ENCODE results near the gene RPEL1.
"Not testable (repeated sequence)": the region's sequence is repeated elsewhere in the genome, so short reads cannot be mapped to it uniquely, and the experiment has no call there.

Gene RPEL1

GRCh38 chr10:103235775-103236174 lies 9.9 kb upstream of the RPEL1 start:
- no peak for DNase-seq

GRCh38 chr10:103238506-103239252 lies 7.0 kb upstream of the RPEL1 start:
- DNase-seq: no peak

GRCh38 chr10:103241262-103242011 lies 4.2 kb upstream of the RPEL1 start:
- DNase-seq: peak; percentile 33

- no peak for DNase-seq
Measured at GRCh38 chr10:103244666-103245271, 918 bp upstream of the RPEL1 start.

- no peak for DNase-seq
Measured at GRCh38 chr10:103246324-103246723, 637 bp downstream of the RPEL1 start.

- DNase-seq: no peak
Measured at GRCh38 chr10:103254113-103254512, 8.4 kb downstream of the RPEL1 start.

GRCh38 chr10:103254538-103255325 lies 9.0 kb downstream of the RPEL1 start:
- no peak for DNase-seq

DNA sequence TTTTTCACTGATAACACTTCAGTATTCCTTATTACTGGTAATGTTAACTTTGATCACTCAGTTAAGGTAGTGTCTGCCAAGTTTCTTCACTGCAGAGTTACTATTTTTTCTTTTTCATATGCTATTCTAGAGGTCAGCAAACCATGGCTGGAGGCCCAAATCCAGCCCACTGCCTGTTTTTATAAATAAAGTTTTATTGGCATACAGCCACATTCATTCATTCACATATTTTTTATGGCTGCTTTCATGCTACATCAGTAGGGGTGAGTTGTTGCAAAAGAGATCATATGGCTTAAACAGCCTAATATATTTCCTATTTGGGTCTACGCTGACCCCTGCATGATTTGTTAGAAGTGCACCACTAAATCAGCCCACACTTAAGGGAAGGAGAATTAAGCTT lies 10.9 kb downstream of the RPEL1 start:
- DNase-seq: no peak

- no peak for DNase-seq
Measured at GRCh38 chr10:103257812-103258211, 12.1 kb downstream of the RPEL1 start.

GRCh38 chr10:103258928-103259327 lies 13.2 kb downstream of the RPEL1 start:
- DNase-seq: not testable (repeated sequence)

DNA sequence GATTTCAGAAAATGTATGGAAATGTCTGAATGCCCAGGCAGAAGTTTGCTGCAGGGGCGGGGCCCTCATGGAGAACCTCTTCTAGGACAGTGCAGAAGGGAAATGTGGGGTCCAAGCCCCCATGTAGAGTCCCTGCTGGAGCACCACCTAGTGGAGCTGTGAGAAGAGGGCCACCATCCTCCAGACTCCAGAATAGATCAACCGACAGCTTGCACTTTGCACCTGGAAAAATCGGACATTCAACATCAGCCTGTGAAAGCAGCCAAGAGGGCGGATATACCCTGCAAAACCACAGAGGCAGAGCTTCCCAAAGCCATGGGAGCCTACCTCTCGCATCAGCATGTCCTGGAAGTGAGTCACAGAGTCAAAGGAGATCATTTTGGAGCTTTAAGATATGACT lies 14.3 kb downstream of the RPEL1 start:
- no peak for DNase-seq

DNA sequence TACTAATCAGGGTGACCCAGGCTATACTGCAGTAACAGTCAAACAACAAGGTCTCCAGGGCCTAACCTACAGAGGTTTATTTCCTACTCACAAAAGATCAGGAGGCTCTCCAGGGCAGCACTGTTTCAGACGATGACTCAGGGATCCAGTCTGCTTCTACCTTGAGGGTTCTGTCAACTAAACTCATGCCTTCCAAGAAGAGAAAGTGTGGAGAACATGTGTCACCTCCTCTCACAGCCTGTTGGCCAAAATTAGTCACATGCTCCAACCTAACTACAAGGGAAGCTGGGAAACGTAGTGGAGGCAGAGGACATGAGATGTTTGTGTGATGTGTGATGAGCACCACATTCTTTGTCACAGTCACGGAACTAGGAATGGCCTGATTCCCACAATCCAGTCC lies 16.5 kb downstream of the RPEL1 start:
- no peak for DNase-seq

- DNase-seq: no peak
Measured at GRCh38 chr10:103265717-103266329, 20.1 kb downstream of the RPEL1 start.

DNA sequence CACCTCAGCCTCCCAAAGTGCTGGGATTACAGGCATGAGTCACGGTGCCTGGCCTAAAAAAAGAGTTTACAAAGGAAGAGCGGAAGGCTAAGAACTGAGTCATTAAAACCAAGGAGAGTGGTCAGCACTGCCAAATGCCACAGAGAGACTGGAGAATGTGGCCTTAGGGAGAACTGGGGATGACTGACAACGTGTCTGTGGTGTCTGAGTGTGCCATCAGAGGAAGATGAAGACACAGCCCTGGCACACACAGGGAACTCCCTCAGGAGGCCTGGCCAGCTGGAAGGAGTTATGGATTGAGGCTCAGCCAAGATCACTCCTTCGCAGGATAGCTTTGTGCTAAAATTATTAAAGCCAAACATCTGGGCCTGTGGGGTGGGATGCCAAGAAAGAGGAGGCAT lies 27.4 kb downstream of the RPEL1 start:
- no peak for DNase-seq

DNA sequence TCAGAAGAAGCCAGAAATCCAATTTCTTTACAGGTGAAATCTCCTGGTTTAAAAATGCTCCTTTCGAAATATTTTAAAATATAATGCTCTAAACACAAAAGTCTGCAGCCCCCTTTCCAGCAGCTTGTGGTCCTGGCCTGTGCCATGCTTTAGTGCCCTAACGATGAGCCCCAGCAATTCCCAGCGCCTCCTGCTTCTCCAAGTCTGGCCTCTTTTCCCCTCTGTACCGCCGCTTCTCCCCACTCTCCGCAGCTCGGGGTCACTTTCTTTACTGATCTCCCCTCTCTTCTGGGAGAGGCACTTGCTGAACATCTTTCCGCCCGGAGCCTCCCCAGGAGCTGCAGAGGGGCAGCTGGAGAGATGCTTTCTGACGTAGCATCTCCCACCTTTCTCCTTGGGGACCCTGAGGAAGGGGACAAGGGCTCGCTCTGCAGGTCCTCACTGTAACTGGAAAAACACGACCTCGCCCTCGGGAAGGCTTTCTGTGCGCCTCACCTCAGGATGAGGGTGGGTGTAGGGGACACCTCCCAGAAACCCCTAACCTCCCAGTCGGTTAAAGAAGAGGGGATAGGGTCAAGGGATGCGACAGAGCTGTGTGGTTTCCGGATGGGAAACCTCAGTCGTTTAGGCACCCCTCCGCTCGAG lies 30.7 kb downstream of the RPEL1 start:
- peak; percentile 24 for DNase-seq

DNA sequence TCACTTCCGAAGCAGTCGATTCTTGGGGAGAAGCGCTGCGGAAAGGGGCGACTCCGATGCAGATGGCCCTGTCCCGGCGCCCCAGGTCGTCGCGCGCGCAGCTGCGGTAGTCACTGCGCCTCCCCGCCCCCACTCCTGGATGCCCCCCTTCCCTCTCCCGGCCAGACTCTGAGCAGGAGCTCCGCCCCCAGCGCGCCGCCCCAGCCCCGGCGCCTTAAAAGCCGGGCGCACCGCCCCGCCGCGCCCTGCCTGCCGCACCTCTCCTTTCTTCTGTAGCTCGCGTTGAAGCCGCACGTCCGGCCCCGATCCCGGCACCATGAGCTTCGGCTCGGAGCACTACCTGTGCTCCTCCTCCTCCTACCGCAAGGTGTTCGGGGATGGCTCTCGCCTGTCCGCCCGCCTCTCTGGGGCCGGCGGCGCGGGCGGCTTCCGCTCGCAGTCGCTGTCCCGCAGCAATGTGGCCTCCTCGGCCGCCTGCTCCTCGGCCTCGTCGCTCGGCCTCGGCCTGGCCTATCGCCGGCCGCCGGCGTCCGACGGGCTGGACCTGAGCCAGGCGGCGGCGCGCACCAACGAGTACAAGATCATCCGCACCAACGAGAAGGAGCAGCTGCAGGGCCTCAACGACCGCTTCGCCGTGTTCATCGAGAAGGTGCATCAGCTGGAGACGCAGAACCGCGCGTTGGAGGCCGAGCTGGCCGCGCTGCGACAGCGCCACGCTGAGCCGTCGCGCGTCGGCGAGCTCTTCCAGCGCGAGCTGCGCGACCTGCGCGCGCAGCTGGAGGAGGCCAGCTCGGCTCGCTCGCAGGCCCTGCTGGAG lies 31.4 kb downstream of the RPEL1 start, which contains the start of gene INA:
Gene INA (plus strand): TSS at position 243 of the 817 bp plus-strand sequence. CDS start 74 bp downstream, at position 317.
- DNase-seq: peak; percentile 56

GRCh38 chr10:103277713-103278536 lies 32.2 kb downstream of the RPEL1 start:
- no peak for DNase-seq

- no peak for DNase-seq
Measured at GRCh38 chr10:103278537-103278823, 32.8 kb downstream of the RPEL1 start.

DNA sequence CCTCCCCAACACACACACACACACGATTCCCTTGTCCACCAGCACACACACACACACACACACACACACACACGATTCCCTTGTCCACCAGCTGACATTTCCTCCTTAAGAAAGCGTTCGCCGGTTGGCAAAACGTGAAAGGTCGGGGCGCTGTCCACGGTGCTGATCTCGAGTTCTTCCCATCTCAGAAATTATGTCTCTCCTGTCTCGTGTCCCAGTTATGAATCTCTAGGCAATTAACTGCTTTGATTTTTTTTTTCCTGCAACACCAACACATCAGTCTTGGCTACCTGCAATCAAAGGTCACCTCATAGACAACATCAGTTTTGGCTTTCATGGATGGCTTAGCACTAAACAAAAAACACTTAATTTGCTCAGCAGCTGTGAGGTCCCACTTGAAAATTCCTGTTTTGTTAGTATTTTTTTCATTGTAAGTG lies 33.2 kb downstream of the RPEL1 start:
- DNase-seq: peak; percentile 42

DNA sequence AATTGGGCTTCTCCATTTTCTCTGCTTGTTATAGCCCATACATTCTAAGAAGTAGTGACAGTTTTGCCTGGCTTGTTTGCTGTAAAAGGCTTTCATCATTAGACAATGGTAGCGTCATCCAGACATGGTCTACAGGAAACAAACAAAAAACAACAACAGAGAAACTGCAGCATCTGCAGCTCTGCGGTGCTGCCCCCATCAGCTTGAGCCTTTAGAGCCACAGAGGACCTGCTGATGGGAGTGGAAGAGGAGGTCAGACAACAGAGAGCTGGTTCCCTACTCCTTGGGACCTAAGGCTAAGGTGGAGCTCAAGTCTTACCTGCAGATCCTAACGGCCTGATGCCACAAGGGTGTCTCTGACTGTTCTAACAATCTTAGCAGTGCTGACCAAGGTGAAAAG lies 34.3 kb downstream of the RPEL1 start:
- peak; percentile 8 for DNase-seq

Data from DMS79 treated with DMSO at 0.1 percent for 48 hours (cell line).